HEK293T (cell line): ENCODE results near the gene PTPN4.

Experiments
- CTBP1 ChIP-seq: fragments of 450-650 bp; IDR thresholded peaks from 2 replicates; pipeline ENCODE4 v1.6.1; 2016; ENCODE audit warnings: borderline replicate concordance
- FOXM1 ChIP-seq: fragments of 450-650 bp; IDR thresholded peaks from 2 replicates; pipeline ENCODE4 v1.6.1; 2017; ENCODE audit warnings: mild to moderate bottlenecking, borderline replicate concordance
- SP1 ChIP-seq: fragments of 450-650 bp; IDR thresholded peaks from 2 replicates; pipeline ENCODE4 v1.6.1; 2017
- TARDBP ChIP-seq: fragments of 450-650 bp; IDR thresholded peaks from 2 replicates; pipeline ENCODE4 v1.6.1; 2016
- ZNF384 ChIP-seq: fragments of 450-650 bp; IDR thresholded peaks from 2 replicates; pipeline ENCODE4 v1.6.1; 2016
- TF ChIP-seq, protein P1 (sequence below): fragments of 450-650 bp; IDR thresholded peaks from 2 replicates; pipeline ENCODE4 v1.6.1; 2016

DNA sequence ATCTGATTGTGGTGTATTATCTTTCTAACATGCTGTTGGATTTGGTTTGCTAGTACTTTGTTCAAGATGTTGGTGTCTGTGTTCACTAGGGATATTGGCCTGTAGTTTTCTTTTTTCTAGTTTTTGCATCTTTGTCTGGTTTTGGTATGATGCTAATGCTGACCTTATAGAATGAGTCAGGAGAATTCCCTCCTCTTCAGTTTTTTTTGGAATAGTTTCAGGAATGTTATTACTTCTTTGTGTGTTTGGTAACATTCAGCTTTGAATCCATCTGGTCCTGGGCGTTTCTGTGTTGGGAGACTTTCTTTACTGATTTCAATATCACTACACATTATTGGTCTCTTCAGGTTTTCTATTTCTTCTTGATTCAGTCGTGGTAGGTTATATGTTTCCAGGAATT lies 129.0 kb downstream of the PTPN4 start:
- TF ChIP-seq TARDBP (no peak), SP1 (no peak), CTBP1 (no peak), FOXM1 (no peak), ZNF384 (no peak)
- TF ChIP-seq, protein P1, sequence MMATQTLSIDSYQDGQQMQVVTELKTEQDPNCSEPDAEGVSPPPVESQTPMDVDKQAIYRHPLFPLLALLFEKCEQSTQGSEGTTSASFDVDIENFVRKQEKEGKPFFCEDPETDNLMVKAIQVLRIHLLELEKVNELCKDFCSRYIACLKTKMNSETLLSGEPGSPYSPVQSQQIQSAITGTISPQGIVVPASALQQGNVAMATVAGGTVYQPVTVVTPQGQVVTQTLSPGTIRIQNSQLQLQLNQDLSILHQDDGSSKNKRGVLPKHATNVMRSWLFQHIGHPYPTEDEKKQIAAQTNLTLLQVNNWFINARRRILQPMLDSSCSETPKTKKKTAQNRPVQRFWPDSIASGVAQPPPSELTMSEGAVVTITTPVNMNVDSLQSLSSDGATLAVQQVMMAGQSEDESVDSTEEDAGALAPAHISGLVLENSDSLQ = no peak
